ENCODE measurements around the gene CDH8. TPM values are rescaled to one million over a fixed set of nuclear protein-coding genes. Genes with fewer than 3 reads are reported as not detected.

CDH8 gene
- total RNA-seq, 1 donor from 2014 or later = not detected

DNA sequence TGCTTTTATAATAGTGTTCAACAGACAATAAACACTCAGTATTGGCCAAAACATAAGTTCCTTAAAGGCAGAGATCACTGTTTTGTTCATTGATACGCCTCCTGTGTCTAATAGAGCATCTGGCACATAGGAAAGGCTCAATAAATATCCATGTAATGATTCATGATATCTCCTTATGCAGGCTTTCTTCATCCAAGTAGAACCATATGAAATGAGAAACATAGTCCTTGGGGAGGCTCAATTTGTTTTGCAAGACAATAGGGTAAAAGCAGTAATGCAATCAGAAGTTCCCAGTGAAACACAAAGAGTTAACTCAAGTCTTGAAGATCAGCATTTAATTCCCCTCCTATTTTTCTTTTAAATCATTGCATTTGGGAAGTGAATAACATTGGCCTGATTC is 16.4 kb downstream of the CDH8 start:
- H3K4me1 Mint-ChIP-seq (ENCODE audit: low read depth) = no peaks in the 10 kb centered on the region
- intact Hi-C loops (cut with micrococcal nuclease) = no loop called here
- no peak overlapping the region for H3K27ac Mint-ChIP-seq
- no peaks in the 10 kb centered on the region for H3K27me3 Mint-ChIP-seq (ENCODE audit: low read depth)
- DNase-seq (ENCODE audit: low spot score) = no peak
- H3K4me3 Mint-ChIP-seq (ENCODE audit: low read depth) = no peak overlapping the region
- no peaks in the 10 kb centered on the region for H3K36me3 Mint-ChIP-seq (ENCODE audit: low read depth)
- H3K9me3 Mint-ChIP-seq = peaks cover 24% of the 10 kb centered on the region

DNA sequence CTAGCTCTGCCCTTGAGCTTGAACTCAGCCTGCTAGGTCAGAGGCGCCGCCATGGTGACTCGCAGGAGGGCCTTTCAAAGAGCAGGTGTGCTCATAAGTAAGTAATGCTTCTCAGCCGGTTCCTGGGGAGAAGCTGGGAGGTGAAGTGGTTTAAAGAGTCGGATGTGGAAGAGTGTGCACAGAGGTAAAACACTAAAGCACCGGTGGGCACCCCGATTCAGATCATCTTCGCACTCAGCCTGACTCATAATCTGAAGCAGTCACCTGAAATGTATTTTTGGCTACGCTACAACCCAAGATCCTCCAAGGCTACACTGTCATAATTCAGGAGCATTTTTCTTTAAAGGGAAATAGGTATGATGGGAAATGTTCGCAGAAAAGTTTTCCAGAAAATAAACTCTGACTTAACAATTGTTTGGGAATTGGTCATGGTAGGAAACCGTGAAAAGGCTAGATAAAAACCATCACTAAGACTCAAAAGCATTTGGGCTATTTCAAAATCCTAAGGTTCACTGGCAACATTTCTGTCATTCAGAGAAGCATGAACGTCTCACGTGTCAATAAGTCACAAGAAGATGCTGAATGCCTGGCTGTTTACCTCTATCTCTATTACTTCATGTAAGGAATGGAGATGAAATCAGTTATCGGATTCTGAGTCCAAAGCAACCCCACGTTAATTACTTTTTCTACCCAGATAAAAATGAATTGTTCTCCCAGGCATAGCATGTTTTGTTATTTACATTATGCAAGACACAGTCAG is 17.8 kb downstream of the CDH8 start:
- no peaks in the 10 kb centered on the region for H3K36me3 Mint-ChIP-seq (ENCODE audit: low read depth)
- DNase-seq (ENCODE audit: low spot score) = no peak
- peaks cover 22% of the 10 kb centered on the region for H3K9me3 Mint-ChIP-seq
- H3K27me3 Mint-ChIP-seq (ENCODE audit: low read depth) = no peaks in the 10 kb centered on the region
- H3K27ac Mint-ChIP-seq = no peak overlapping the region
- no peaks in the 10 kb centered on the region for H3K4me1 Mint-ChIP-seq (ENCODE audit: low read depth)
- H3K4me3 Mint-ChIP-seq (ENCODE audit: low read depth) = no peak overlapping the region
- intact Hi-C loops (cut with micrococcal nuclease) = no loop called here

DNA sequence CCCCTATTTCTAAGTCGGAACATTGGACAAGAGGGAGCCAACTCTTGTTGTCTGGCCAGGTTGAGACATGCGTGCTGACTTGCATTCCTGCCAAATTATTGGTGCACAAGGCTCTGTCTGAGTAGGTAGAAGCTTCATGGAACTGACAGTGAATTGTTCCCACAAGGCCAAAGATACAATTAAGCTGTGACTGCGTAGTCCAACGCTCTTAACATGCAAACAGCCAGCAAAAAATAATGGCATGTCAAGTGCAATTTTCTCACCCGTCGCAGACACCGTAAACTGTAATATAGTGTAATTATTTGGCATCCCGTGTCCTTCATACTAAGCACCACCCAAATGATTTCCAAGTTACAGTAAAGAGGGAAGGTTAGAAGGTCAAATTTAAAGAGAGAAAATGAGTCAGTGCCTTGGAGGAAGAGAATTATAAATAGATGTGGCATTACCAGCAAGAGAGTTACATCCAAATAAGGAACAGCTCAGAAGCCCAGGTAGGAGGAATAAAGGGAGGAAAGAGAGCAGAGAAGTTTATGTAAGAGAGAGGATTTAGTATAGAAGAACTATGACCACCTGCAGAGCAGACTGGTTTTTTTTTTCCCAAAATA is 21.8 kb downstream of the CDH8 start:
- Mint-ChIP-seq H3K9me3 (peaks cover 10% of the 10 kb centered on the region), H3K27ac (no peak overlapping the region), H3K27me3 (ENCODE audit: low read depth) (no peaks in the 10 kb centered on the region), H3K36me3 (ENCODE audit: low read depth) (no peaks in the 10 kb centered on the region), H3K4me1 (ENCODE audit: low read depth) (no peaks in the 10 kb centered on the region), H3K4me3 (ENCODE audit: low read depth) (no peak overlapping the region)
- intact Hi-C loops (cut with micrococcal nuclease) = no loop called here
- no peak for DNase-seq (ENCODE audit: low spot score)

DNA sequence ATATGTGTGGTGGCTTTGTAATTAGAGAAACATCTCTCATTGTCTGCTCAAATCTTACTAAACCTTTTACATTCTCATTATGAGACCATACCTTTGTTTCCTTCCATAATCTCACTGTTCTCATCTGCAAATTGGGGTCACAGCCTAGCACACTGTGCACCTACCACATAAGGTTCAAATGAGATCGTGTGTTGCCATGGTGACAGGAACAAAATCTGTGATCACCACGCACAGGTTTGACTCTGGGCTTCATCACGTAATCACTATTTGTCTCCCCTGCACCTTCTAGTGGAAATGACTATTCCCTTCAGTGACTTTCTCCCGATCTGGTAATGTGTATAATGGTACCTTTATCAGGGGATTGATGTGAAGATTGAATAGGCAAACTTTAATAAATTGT is 26.1 kb downstream of the CDH8 start:
- Mint-ChIP-seq H3K4me3 (ENCODE audit: low read depth) (no peak overlapping the region), H3K27ac (no peak overlapping the region)
- intact Hi-C loops (cut with micrococcal nuclease) = no loop called here

DNA sequence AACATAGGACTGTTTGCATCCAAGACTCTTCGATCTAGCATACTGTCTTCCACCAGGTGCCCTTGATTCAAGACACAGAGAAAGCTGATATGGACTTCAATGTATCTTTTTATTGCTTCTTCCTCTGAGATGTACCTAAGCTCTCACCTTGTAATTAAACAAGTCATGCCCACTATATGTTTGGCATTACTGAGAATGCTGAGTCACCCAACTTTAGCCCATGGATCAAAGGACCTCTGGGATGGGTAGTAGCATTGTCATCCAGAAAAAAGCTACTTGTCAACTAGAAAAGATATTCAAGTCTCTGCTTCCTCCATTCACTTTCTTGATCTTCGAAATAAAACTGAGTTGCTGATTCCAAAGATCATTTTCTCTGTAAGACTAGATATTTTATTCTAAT is 37.8 kb downstream of the CDH8 start:
- no peaks in the 10 kb centered on the region for H3K36me3 Mint-ChIP-seq (ENCODE audit: low read depth)
- H3K4me1 Mint-ChIP-seq (ENCODE audit: low read depth) = no peaks in the 10 kb centered on the region

More for the DNA sequence above, 26.1 kb downstream of the CDH8 start:
- no peaks in the 10 kb centered on the region for H3K4me1 Mint-ChIP-seq (ENCODE audit: low read depth)
- no peaks in the 10 kb centered on the region for H3K27me3 Mint-ChIP-seq (ENCODE audit: low read depth)
- H3K36me3 Mint-ChIP-seq (ENCODE audit: low read depth) = no peaks in the 10 kb centered on the region
- H3K9me3 Mint-ChIP-seq = peaks cover 10% of the 10 kb centered on the region
- DNase-seq (ENCODE audit: low spot score) = no peak

DNA sequence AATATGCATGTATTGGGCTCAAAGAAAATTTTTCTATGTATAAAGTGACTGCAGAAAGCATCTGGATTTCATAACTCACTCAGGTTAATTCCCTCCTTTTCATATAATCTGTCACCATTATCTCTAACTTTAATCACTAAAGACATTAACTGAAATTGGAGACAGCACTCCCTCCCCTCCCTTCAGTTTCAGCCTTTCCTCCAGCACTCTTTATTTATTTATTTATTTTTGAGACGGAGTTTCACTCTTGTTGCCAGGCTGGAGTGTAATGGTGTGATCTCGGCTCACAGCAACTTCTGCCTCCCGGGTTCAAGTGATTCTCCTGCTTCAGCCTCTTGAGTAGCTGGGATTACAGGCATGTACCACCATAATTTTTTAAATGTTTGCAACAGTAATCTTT is 43.1 kb downstream of the CDH8 start:
- no peak overlapping the region for H3K4me3 Mint-ChIP-seq (ENCODE audit: low read depth)
- H3K27ac Mint-ChIP-seq = no peak overlapping the region
- no peaks in the 10 kb centered on the region for H3K36me3 Mint-ChIP-seq (ENCODE audit: low read depth)
- no peaks in the 10 kb centered on the region for H3K4me1 Mint-ChIP-seq (ENCODE audit: low read depth)
- intact Hi-C loops (cut with micrococcal nuclease) = no loop called here
- H3K9me3 Mint-ChIP-seq = peaks cover 49% of the 10 kb centered on the region
- DNase-seq (ENCODE audit: low spot score) = no peak
- no peaks in the 10 kb centered on the region for H3K27me3 Mint-ChIP-seq (ENCODE audit: low read depth)

More for the DNA sequence above, 37.8 kb downstream of the CDH8 start:
- peaks cover 44% of the 10 kb centered on the region for H3K9me3 Mint-ChIP-seq
- DNase-seq (ENCODE audit: low spot score) = no peak
- intact Hi-C loops (cut with micrococcal nuclease) = no loop called here
- no peaks in the 10 kb centered on the region for H3K27me3 Mint-ChIP-seq (ENCODE audit: low read depth)
- no peak overlapping the region for H3K4me3 Mint-ChIP-seq (ENCODE audit: low read depth)
- no peak overlapping the region for H3K27ac Mint-ChIP-seq

DNA sequence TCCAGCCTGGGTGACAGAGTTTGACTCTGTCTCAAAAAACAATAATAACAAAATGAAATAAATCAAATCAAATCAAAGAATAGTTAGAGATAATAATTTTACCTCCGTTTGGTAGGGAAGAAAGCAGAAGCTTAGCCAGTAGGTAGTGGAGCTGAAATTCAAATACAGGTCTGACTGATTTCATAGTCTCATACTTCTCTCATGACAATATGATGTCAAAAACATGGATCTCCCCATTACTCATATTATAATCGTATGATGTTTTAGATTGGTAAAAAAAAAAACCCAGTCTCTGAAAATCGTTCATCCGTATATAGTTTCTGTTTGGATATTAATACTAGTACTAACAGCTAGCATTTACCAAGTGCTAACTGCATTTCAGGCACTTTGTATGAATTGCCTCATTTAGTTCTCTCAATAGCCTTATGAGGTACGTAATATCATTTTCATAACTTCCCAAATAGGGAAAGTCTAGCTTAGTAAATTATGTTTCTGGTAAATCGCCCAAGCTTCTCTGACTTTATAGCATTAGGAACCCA is 48.7 kb downstream of the CDH8 start:
- no peak overlapping the region for H3K27ac Mint-ChIP-seq
- no peaks in the 10 kb centered on the region for H3K36me3 Mint-ChIP-seq (ENCODE audit: low read depth)
- no peaks in the 10 kb centered on the region for H3K4me1 Mint-ChIP-seq (ENCODE audit: low read depth)
- no peaks in the 10 kb centered on the region for H3K27me3 Mint-ChIP-seq (ENCODE audit: low read depth)
- intact Hi-C loops (cut with micrococcal nuclease) = no loop called here
- no peak overlapping the region for H3K4me3 Mint-ChIP-seq (ENCODE audit: low read depth)
- H3K9me3 Mint-ChIP-seq = peaks cover 41% of the 10 kb centered on the region
- no peak for DNase-seq (ENCODE audit: low spot score)

DNA sequence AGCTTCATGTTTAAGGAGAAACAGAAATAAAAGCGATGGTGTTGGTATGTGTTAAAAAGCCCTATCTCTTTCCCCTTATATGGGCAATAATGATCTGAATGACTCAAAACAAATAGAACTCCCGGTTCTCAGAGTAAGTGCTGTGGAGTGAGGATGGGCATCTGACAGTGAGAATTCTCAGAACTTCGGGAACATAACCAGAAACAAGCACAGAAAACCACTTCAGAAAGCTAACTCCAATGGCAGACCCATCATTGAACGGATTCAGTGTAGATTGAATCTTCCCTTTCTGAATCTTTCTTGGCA is 67.2 kb downstream of the CDH8 start:
- H3K9me3 Mint-ChIP-seq = peaks cover 52% of the 10 kb centered on the region

DNA sequence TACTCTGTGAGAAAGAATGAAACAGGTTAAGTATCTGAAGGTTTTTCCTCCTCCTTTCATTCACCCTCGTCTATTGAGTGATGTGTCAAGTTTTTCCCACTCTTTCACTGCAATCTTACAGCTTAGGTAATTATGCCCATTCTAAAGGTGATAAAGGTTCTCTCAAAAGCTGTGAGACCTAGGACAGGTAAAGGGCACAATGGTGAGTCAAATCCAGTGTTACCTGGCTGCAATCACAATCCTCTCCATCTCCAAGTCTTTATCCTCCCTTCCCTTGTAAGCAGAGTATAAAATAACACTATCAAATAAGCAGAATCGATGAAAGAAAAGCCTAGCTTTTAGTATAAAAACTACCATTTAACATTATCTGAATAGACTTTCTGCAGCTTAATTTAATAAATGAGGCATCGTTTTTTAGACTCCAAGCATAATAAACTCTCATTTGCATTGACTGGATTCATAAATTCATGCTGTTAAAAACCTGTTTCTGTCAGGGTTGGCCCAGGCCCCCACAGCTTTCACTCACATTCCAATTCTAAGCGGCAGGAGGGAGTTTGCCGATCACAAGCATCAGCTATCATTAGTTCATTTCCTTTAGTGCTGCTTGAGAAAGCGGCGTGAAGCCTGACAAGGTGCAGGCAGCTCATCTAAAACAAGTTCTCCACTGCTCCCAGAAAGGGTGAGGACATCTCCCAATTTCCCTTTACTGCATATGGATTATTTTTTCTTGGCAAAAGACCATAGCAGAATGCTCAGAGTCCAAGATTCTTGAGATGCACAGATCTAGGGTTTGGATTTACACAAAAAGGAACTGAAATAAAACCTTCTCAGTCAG is 67.8 kb downstream of the CDH8 start:
- Mint-ChIP-seq H3K9me3 (peaks cover 55% of the 10 kb centered on the region), H3K4me1 (ENCODE audit: low read depth) (no peaks in the 10 kb centered on the region), H3K4me3 (ENCODE audit: low read depth) (no peak overlapping the region), H3K27ac (no peak overlapping the region), H3K27me3 (ENCODE audit: low read depth) (no peaks in the 10 kb centered on the region), H3K36me3 (ENCODE audit: low read depth) (no peaks in the 10 kb centered on the region)
- intact Hi-C loops (cut with micrococcal nuclease) = no loop called here
- DNase-seq (ENCODE audit: low spot score) = no peak

More for the DNA sequence above, 67.2 kb downstream of the CDH8 start:
- Mint-ChIP-seq H3K36me3 (ENCODE audit: low read depth) (no peaks in the 10 kb centered on the region), H3K27me3 (ENCODE audit: low read depth) (no peaks in the 10 kb centered on the region), H3K4me1 (ENCODE audit: low read depth) (no peaks in the 10 kb centered on the region), H3K27ac (no peak overlapping the region), H3K4me3 (ENCODE audit: low read depth) (no peak overlapping the region)
- intact Hi-C loops (cut with micrococcal nuclease) = no loop called here
- DNase-seq (ENCODE audit: low spot score) = no peak

DNA sequence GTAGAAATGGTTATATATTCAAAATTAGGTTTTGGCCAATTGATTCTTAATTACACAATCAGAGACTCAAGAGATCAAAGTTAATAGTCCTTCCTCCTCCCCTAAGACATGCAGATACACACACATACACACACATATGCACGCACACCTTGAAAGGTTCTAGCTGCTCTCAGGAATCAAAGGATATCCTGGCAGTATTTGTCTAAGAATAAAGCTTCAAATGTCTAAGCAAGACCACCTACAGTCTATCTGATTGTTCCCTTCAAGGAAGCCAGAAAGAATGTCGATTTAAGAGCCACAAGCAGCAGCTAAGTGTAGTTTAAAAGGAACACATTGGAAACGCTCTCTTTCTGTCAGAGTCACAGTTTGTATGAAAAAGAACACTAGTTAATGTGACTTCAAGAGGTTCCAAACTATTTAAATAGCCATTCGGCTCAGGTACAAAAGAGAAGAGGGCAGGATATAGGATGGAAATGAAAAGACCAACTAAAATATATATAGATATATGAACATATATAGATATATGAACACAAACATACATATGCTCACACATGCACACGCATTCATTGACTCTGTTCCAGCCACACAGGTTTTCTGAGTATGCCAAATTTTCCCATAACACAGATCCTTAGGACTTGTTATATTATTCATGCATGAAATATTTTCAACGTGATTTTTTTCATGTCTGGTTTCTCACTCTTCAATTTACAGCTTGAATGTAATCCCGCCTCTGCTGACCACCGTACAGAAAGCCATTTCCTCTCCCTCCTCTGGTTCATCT is 79.0 kb downstream of the CDH8 start:
- no peaks in the 10 kb centered on the region for H3K27me3 Mint-ChIP-seq (ENCODE audit: low read depth)

DNA sequence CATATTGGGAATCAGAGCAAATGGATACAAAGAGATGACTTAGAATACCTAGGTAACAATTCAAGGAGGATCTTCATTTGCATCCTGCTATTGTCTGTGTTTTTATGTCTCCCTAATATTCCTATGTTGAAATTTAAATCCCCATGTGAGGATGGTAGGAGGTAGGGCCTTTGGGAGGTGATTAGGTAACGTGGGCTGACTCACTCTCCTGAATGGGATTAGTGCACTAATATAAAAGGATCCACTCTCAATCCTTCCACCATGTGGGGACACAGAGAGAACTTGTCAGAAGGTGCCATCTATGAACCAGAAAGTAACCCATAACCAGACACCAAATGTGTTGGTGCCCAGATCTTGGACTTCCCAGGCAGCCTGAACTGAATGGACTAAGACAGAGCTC is 83.4 kb downstream of the CDH8 start:
- H3K27me3 Mint-ChIP-seq (ENCODE audit: low read depth) = no peaks in the 10 kb centered on the region
- H3K27ac Mint-ChIP-seq = no peak overlapping the region
- no peak for DNase-seq (ENCODE audit: low spot score)
- intact Hi-C loops (cut with micrococcal nuclease) = no loop called here
- H3K4me1 Mint-ChIP-seq (ENCODE audit: low read depth) = no peaks in the 10 kb centered on the region
- H3K4me3 Mint-ChIP-seq (ENCODE audit: low read depth) = no peak overlapping the region
- H3K9me3 Mint-ChIP-seq = peaks cover 26% of the 10 kb centered on the region
- H3K36me3 Mint-ChIP-seq (ENCODE audit: low read depth) = no peaks in the 10 kb centered on the region

More for the DNA sequence above, 79.0 kb downstream of the CDH8 start:
- Mint-ChIP-seq H3K9me3 (peaks cover 44% of the 10 kb centered on the region), H3K36me3 (ENCODE audit: low read depth) (no peaks in the 10 kb centered on the region), H3K27ac (no peak overlapping the region), H3K4me3 (ENCODE audit: low read depth) (no peak overlapping the region), H3K4me1 (ENCODE audit: low read depth) (no peaks in the 10 kb centered on the region)
- intact Hi-C loops (cut with micrococcal nuclease) = no loop called here
- no peak for DNase-seq (ENCODE audit: low spot score)

DNA sequence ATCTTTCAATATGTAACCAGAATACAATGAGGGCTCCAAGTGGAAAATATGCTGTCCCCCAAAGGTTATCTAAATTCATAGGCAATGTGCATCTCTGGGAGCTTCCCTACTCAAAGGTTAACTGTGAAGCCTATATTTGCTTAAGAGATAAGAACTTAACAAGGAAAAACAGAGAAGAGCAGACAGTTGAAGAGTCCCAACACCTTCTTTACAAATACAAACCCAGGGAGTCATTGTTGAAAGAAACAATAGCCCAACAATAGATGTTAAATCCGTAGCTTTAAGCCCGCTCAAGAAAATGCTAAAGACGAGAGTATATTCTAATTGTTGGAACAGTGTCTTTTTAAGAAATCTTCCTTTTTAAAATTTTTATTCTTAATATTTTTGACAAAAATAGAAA is 87.8 kb downstream of the CDH8 start:
- intact Hi-C loops (cut with micrococcal nuclease) = no loop called here
- DNase-seq (ENCODE audit: low spot score) = no peak
- no peaks in the 10 kb centered on the region for H3K4me1 Mint-ChIP-seq (ENCODE audit: low read depth)
- H3K4me3 Mint-ChIP-seq (ENCODE audit: low read depth) = no peak overlapping the region
- no peak overlapping the region for H3K27ac Mint-ChIP-seq
- H3K9me3 Mint-ChIP-seq = peaks cover 27% of the 10 kb centered on the region
- H3K27me3 Mint-ChIP-seq (ENCODE audit: low read depth) = no peaks in the 10 kb centered on the region
- no peaks in the 10 kb centered on the region for H3K36me3 Mint-ChIP-seq (ENCODE audit: low read depth)
